BJ (cell line): ENCODE measurements around the gene AP1S1. TPM values are rescaled to one million over a fixed set of nuclear protein-coding genes. Genes with fewer than 3 reads are reported as not detected.
A peak's percentile ranks its signal among the peaks of the same experiment; 100 is the strongest.

ENCODE experiments used
- CTCF ChIA-PET: fragments of 350-600 bp; formaldehyde crosslinking; extraction: SDS; loops from one replicate; lab custom pipeline; 2021; ENCODE audit warnings: antibody characterized with exemption, inconsistent platforms; lab: Yijun Ruan, JAX
- POLR2A ChIA-PET: fragments of 300-600 bp; sonication (Branson Sonifier 250); formaldehyde crosslinking; extraction: SDS; loops from one replicate; lab custom pipeline; 2021; ENCODE audit warnings: antibody characterized with exemption; lab: Charles Lee
- DNase-seq: peaks from one replicate; pipeline ENCODE4 v3.0.0-alpha.2; 2011; ENCODE audit warnings: low read depth
- H3K27me3 ChIP-seq: 2 replicates; pipeline ENCODE4 v1.6.0; 2011; ENCODE audit warnings: low read length; ENCODE audit not compliant: control insufficient read depth, insufficient read depth
- H3K36me3 ChIP-seq: 2 replicates; pipeline ENCODE4 v1.5.1; 2011; ENCODE audit warnings: low read length; ENCODE audit not compliant: control insufficient read depth, insufficient read depth
- H3K4me3 ChIP-seq: 2 replicates; pipeline ENCODE4 v1.5.1; 2011; ENCODE audit warnings: low read depth, mild to moderate bottlenecking, control low read depth, low read length
- CTCF ChIP-seq: IDR thresholded peaks from 2 replicates; pipeline ENCODE4 v1.5.1; 2011; ENCODE audit warnings: low read depth, mild to moderate bottlenecking, control low read depth, inconsistent platforms, low read length, moderate library complexity; ENCODE audit not compliant: insufficient read depth
- polyA plus RNA-seq: library from polyadenylated mRNA; depleted of rRNA; stranded (reverse); fragments of >200 nt; gene quantifications from 2 replicates; pipeline ENCODE4 v1.2.3, GENCODE V29; 2011; rRNA removed
- small RNA-seq: library from RNA; depleted of rRNA; stranded (forward); fragments of <200 nt; gene quantifications from one replicate; pipeline ENCODE3, GENCODE V24; 2012; ENCODE audit warnings: low replicate concordance, low read depth; ENCODE audit not compliant: insufficient read length

Gene AP1S1
- polyA plus RNA-seq, 1 experiment = 270 TPM

- H3K4me3 ChIP-seq = no peak overlapping the region
- CTCF ChIA-PET = interaction anchor here (1.1 to 1.3 kb wide), 2 partner anchors 16 to 315 kb away, joined by 4 read pairs; no protein-coding TSS in a partner anchor
- TF ChIP-seq CTCF = no peak
- H3K27me3 ChIP-seq = no peaks in the 10 kb centered on the region
- DNase-seq = no peak
- peaks cover 32% of the 10 kb centered on the region for H3K36me3 ChIP-seq
- POLR2A ChIA-PET = no interaction called here
Observed at GRCh38 chr7:101208794-101209193, 54.5 kb downstream of the AP1S1 start.

- POLR2A ChIA-PET = no interaction called here
- peaks cover 32% of the 10 kb centered on the region for H3K36me3 ChIP-seq
- DNase-seq = no peak
- H3K4me3 ChIP-seq = no peak overlapping the region
- no peaks in the 10 kb centered on the region for H3K27me3 ChIP-seq
- CTCF ChIA-PET = interaction anchor here (1.1 to 1.4 kb wide), 2 partner anchors 18 to 34 kb away, joined by 3 to 4 read pairs; no protein-coding TSS in a partner anchor
- no peak for TF ChIP-seq CTCF
Observed at GRCh38 chr7:101210143-101210542, 55.9 kb downstream of the AP1S1 start.

Small RNA genes lying within 50 kb of the gene (small RNA-seq; reads per million reads assigned to genes)
- gene MIR4653 = 4.6 reads per million, percentile 59 among the genes with 10 or more reads in this experiment

Other genes with a start within 250 kb of the AP1S1 start
- gene MUC3A, start 204.9 kb upstream of the AP1S1 start, polyA plus RNA-seq = not detected in 2 replicates
- 0.89 and 2.0 TPM in 2 replicates for gene MUC12, start 184.9 kb upstream of the AP1S1 start, polyA plus RNA-seq
- gene MUC17, start 134.4 kb upstream of the AP1S1 start, polyA plus RNA-seq = not detected in 2 replicates
- 3.2 and 4.9 TPM in 2 replicates for gene TRIM56, start 69.0 kb upstream of the AP1S1 start, polyA plus RNA-seq
- gene SERPINE1, start 27.4 kb upstream of the AP1S1 start, polyA plus RNA-seq = 1,118 and 1,433 TPM in 2 replicates
- 0.04 TPM in 1 of 2 replicates, not detected in the other for gene VGF, start 11.1 kb downstream of the AP1S1 start, polyA plus RNA-seq
- gene NAT16, start 25.8 kb downstream of the AP1S1 start, polyA plus RNA-seq = 0.02 TPM in 1 of 2 replicates, not detected in the other
- gene MOGAT3, start 46.6 kb downstream of the AP1S1 start, polyA plus RNA-seq = not detected in 2 replicates
- 90.9 and 187 TPM in 2 replicates for gene PLOD3, start 63.1 kb downstream of the AP1S1 start, polyA plus RNA-seq
- 49.2 and 53.0 TPM in 2 replicates for gene ZNHIT1, start 63.7 kb downstream of the AP1S1 start, polyA plus RNA-seq
- gene CLDN15, start 83.3 kb downstream of the AP1S1 start, polyA plus RNA-seq = 2.7 and 3.7 TPM in 2 replicates
- 276 and 329 TPM in 2 replicates for gene FIS1, start 90.6 kb downstream of the AP1S1 start, polyA plus RNA-seq
- gene IFT22, start 167.3 kb downstream of the AP1S1 start, polyA plus RNA-seq = 59.0 and 65.2 TPM in 2 replicates
- 0.29 and 0.48 TPM in 2 replicates for gene COL26A1, start 208.4 kb downstream of the AP1S1 start, polyA plus RNA-seq